Measurements from ENCODE around the gene PFKFB4. TPM values are rescaled to one million over a fixed set of nuclear protein-coding genes. Genes with fewer than 3 reads are reported as not detected.
"Not testable (repeated sequence)": the region's sequence is repeated elsewhere in the genome, so short reads cannot be mapped to it uniquely, and the experiment has no call there.

Gene PFKFB4
- total and polyA plus RNA-seq, 4 experiments from 2014 or later = 2.5 to 2.7 (median 2.6) TPM

GRCh38 chr3:48500656-48501055, 55.9 kb downstream of the PFKFB4 start:
- Histone ChIP-seq H3K27ac (ENCODE audit: low read depth, low read length) (no peak overlapping the region), H3K27me3 (ENCODE audit: insufficient read depth, low read length) (no peaks in the 10 kb centered on the region), H3K4me1 (ENCODE audit: insufficient read depth, low read length) (peaks cover 45% of the 10 kb centered on the region), H3K36me3 (ENCODE audit: insufficient read depth, low read length) (no peaks in the 10 kb centered on the region), H3K4me3 (ENCODE audit: low read length in 2 of 2) (no peak overlapping the region), H3K9me3 (ENCODE audit: control insufficient read depth in 1 of 2, low read length in 2 of 2) (no peaks in the 10 kb centered on the region)
- no peak for DNase-seq
- peak overlapping the region in 1 of 8 donors; percentile 25 for H3K4me3 Mint-ChIP-seq
- POLR2A ChIA-PET (ENCODE audit: partially characterized antibody) = no interaction called here
- CTCF ChIA-PET (ENCODE audit: partially characterized antibody) = interaction anchor here (1.2 to 2.8 kb wide), 4 partner anchors 58 to 100 kb away, joined by 3 to 13 read pairs (median 9); partner anchors contain the start of genes CCDC51 and TMA7
- H3K27ac Mint-ChIP-seq = peak overlapping the region in 4 of 7 donors; percentile 56 to 86 (median 74)
- intact Hi-C loops (cut with micrococcal nuclease) = no loop called here
- H3K9me3 Mint-ChIP-seq = no peaks in the 10 kb centered on the region
- H3K4me1 Mint-ChIP-seq = peaks cover 30 to 52% (median 42%) of the 10 kb centered on the region in 4 donors
- no peaks in the 10 kb centered on the region for H3K27me3 Mint-ChIP-seq
- peaks cover 13 to 23% of the 10 kb centered on the region in 2 donors for H3K36me3 Mint-ChIP-seq

- H3K36me3 Mint-ChIP-seq = peaks cover 18 to 19% of the 10 kb centered on the region in 2 donors
- H3K4me1 ChIP-seq (ENCODE audit: insufficient read depth, low read length) = no peaks in the 10 kb centered on the region
- peaks cover 0 to 3% (median under 1%) of the 10 kb centered on the region in 4 donors for H3K4me1 Mint-ChIP-seq
- no peak overlapping the region for H3K27ac ChIP-seq (ENCODE audit: low read depth, low read length)
- H3K4me3 Mint-ChIP-seq = no peak overlapping the region
- H3K4me3 ChIP-seq (ENCODE audit: low read length in 2 of 2) = no peak overlapping the region
- ChIA-PET POLR2A (ENCODE audit: partially characterized antibody) (interaction anchor here (1.1 kb wide), 1 partner anchor 14 kb away, joined by 3 read pairs; no protein-coding TSS in a partner anchor), CTCF (ENCODE audit: partially characterized antibody) (no interaction called here)
- intact Hi-C loops (cut with micrococcal nuclease) = no loop called here
- no peaks in the 10 kb centered on the region for H3K36me3 ChIP-seq (ENCODE audit: insufficient read depth, low read length)
- H3K27me3 ChIP-seq (ENCODE audit: insufficient read depth, low read length) = no peaks in the 10 kb centered on the region
- H3K27ac Mint-ChIP-seq = no peak overlapping the region
- H3K9me3 Mint-ChIP-seq = no peaks in the 10 kb centered on the region
- no peak for DNase-seq
- no peaks in the 10 kb centered on the region for H3K9me3 ChIP-seq (ENCODE audit: control insufficient read depth in 1 of 2, low read length in 2 of 2)
- no peaks in the 10 kb centered on the region for H3K27me3 Mint-ChIP-seq
These were observed 63.5 kb downstream of the PFKFB4 start for GRCh38 chr3:48493203-48493501.

- no peaks in the 10 kb centered on the region for H3K9me3 Mint-ChIP-seq
These were observed 64.0 kb downstream of the PFKFB4 start for GRCh38 chr3:48492461-48493202.

GRCh38 chr3:48486952-48487351, 69.7 kb downstream of the PFKFB4 start:
- Histone ChIP-seq H3K4me1 (ENCODE audit: insufficient read depth, low read length) (no peaks in the 10 kb centered on the region), H3K9me3 (ENCODE audit: control insufficient read depth in 1 of 2, low read length in 2 of 2) (no peaks in the 10 kb centered on the region), H3K27ac (ENCODE audit: low read depth, low read length) (no peak overlapping the region), H3K4me3 (ENCODE audit: low read length in 2 of 2) (no peak overlapping the region), H3K27me3 (ENCODE audit: insufficient read depth, low read length) (no peaks in the 10 kb centered on the region), H3K36me3 (ENCODE audit: insufficient read depth, low read length) (no peaks in the 10 kb centered on the region)
- Mint-ChIP-seq H3K9me3 (no peaks in the 10 kb centered on the region), H3K27me3 (no peaks in the 10 kb centered on the region), H3K4me1 (peaks cover 0 to 2% (median 0%) of the 10 kb centered on the region in 4 donors), H3K36me3 (peaks cover 0 to 3% of the 10 kb centered on the region in 2 donors), H3K4me3 (no peak overlapping the region), H3K27ac (no peak overlapping the region)
- ChIA-PET CTCF (ENCODE audit: partially characterized antibody) (no interaction called here), POLR2A (ENCODE audit: partially characterized antibody) (no interaction called here)
- no peak for DNase-seq
- intact Hi-C loops (cut with micrococcal nuclease) = no loop called here

More at GRCh38 chr3:48492461-48493202, 64.0 kb downstream of the PFKFB4 start:
- no peaks in the 10 kb centered on the region for H3K27me3 ChIP-seq (ENCODE audit: insufficient read depth, low read length)
- Mint-ChIP-seq H3K4me1 (peaks cover 0 to 3% (median under 1%) of the 10 kb centered on the region in 4 donors), H3K27ac (no peak overlapping the region), H3K27me3 (no peaks in the 10 kb centered on the region), H3K36me3 (peaks cover 15 to 18% of the 10 kb centered on the region in 2 donors), H3K4me3 (no peak overlapping the region)
- POLR2A ChIA-PET (ENCODE audit: partially characterized antibody) = interaction anchor here (1.1 kb wide), 2 partner anchors 13 to 19 kb away, joined by 3 to 4 read pairs; no protein-coding TSS in a partner anchor
- no peaks in the 10 kb centered on the region for H3K9me3 ChIP-seq (ENCODE audit: control insufficient read depth in 1 of 2, low read length in 2 of 2)
- no peak for DNase-seq
- no peaks in the 10 kb centered on the region for H3K36me3 ChIP-seq (ENCODE audit: insufficient read depth, low read length)
- CTCF ChIA-PET (ENCODE audit: partially characterized antibody) = no interaction called here
- no peaks in the 10 kb centered on the region for H3K4me1 ChIP-seq (ENCODE audit: insufficient read depth, low read length)
- no peak overlapping the region for H3K4me3 ChIP-seq (ENCODE audit: low read length in 2 of 2)
- H3K27ac ChIP-seq (ENCODE audit: low read depth, low read length) = no peak overlapping the region
- intact Hi-C loops (cut with micrococcal nuclease) = no loop called here

GRCh38 chr3:48482822-48483221, 73.8 kb downstream of the PFKFB4 start:
- H3K9me3 ChIP-seq (ENCODE audit: control insufficient read depth in 1 of 2, low read length in 2 of 2); H3K4me3 ChIP-seq (ENCODE audit: low read length in 2 of 2); H3K27me3 ChIP-seq (ENCODE audit: insufficient read depth, low read length); H3K36me3 ChIP-seq (ENCODE audit: insufficient read depth, low read length); H3K36me3 Mint-ChIP-seq; H3K27me3 Mint-ChIP-seq; H3K9me3 Mint-ChIP-seq; H3K27ac ChIP-seq (ENCODE audit: low read depth, low read length); H3K4me3 Mint-ChIP-seq; intact Hi-C loops (cut with micrococcal nuclease); DNase-seq: not testable (repeated sequence)
- Mint-ChIP-seq H3K4me1 (peaks cover 18 to 25% (median 22%) of the 10 kb centered on the region in 4 donors), H3K27ac (peak overlapping the region in 1 of 7 donors; percentile 35)
- H3K4me1 ChIP-seq (ENCODE audit: insufficient read depth, low read length) = peaks cover 27% of the 10 kb centered on the region
- CTCF ChIA-PET (ENCODE audit: partially characterized antibody) = interaction anchor here (1.0 to 1.1 kb wide), 3 partner anchors 14 to 47 kb away, joined by 3 to 4 read pairs (median 4); no protein-coding TSS in a partner anchor
- POLR2A ChIA-PET (ENCODE audit: partially characterized antibody) = interaction anchor here (0.9 kb wide), 1 partner anchor 17 kb away, joined by 3 read pairs; no protein-coding TSS in a partner anchor

- H3K36me3 Mint-ChIP-seq; H3K9me3 ChIP-seq (ENCODE audit: control insufficient read depth in 1 of 2, low read length in 2 of 2); H3K4me3 Mint-ChIP-seq; H3K27ac ChIP-seq (ENCODE audit: low read depth, low read length); H3K27me3 Mint-ChIP-seq; intact Hi-C loops (cut with micrococcal nuclease); H3K27ac Mint-ChIP-seq; H3K27me3 ChIP-seq (ENCODE audit: insufficient read depth, low read length); H3K36me3 ChIP-seq (ENCODE audit: insufficient read depth, low read length); DNase-seq; H3K9me3 Mint-ChIP-seq; H3K4me3 ChIP-seq (ENCODE audit: low read length in 2 of 2): not testable (repeated sequence)
- ChIA-PET CTCF (ENCODE audit: partially characterized antibody) (interaction anchor here (11.2 kb wide), 1 partner anchor 45 kb away, joined by 83 read pairs; no protein-coding TSS in a partner anchor), POLR2A (ENCODE audit: partially characterized antibody) (interaction anchor here (1.0 kb wide), 2 partner anchors 9 to 44 kb away, joined by 3 read pairs; no protein-coding TSS in a partner anchor)
- peaks cover 44% of the 10 kb centered on the region for H3K4me1 ChIP-seq (ENCODE audit: insufficient read depth, low read length)
- peaks cover 23 to 44% (median 32%) of the 10 kb centered on the region in 4 donors for H3K4me1 Mint-ChIP-seq
These were observed 75.7 kb downstream of the PFKFB4 start for GRCh38 chr3:48480891-48481290.
